Amniotic stem cell (primary cell): ENCODE measurements around the gene PGAM4.
"Not testable (repeated sequence)": the region's sequence is repeated elsewhere in the genome, so short reads cannot be mapped to it uniquely, and the experiment has no call there.

Source experiments
- DNase-seq: peaks from one replicate; lab custom pipeline; 2025; lab: John Stamatoyannopoulos, UW

The PGAM4 gene

GRCh38 chrX:77924320-77924859 is 45.0 kb downstream of the PGAM4 start:
- no peak for DNase-seq

GRCh38 chrX:77922787-77923186 is 46.7 kb downstream of the PGAM4 start:
- no peak for DNase-seq

- DNase-seq: not testable (repeated sequence)
These were observed 50.1 kb downstream of the PGAM4 start for GRCh38 chrX:77919370-77919769.

GRCh38 chrX:77918568-77918967 is 50.9 kb downstream of the PGAM4 start:
- DNase-seq: no peak
